ENCODE data around the gene TAB2. TPM values are rescaled to one million over a fixed set of nuclear protein-coding genes. Genes with fewer than 3 reads are reported as not detected.

Gene TAB2
- total RNA-seq, 6 donors from 2014 or later: 46.5 to 99.5 (median 52.7) TPM

DNA sequence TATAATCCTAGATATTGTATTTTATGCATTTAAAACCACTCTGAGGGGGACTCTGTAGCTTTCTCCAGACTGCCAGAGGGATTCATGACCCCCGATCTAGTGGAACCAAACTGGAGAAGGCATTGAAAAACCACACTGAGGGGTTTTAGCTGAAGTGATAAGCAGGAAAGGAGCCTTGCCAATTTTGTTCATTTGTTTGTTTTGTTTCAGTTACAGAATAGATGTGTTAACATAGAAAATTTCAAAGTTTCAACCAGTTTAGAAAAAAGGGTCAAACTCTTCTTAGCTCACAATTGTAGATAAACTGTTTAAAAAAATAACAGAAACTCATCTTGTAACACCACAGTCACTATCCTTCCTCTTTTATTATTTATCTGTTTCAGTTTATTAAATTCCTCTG is 19.8 kb downstream of the TAB2 start:
- no peak for ATAC-seq (ENCODE audit: low FRiP score in 2 of 2)
- Histone ChIP-seq H3K4me1 (peaks cover 48 to 66% (median 58%) of the 10 kb centered on the region in 4 donors), H3K4me3 (no peak overlapping the region), H3K27me3 (no peaks in the 10 kb centered on the region), H3K36me3 (no peaks in the 10 kb centered on the region), H3K27ac (no peak overlapping the region), H3K9me3 (no peaks in the 10 kb centered on the region)
- WGBS, 2 donors: 36 to 58% methylated on average over 1 of the region's 1 CpG
- TF ChIP-seq POLR2A (IDR thresholded peaks at IDR 0.05) (no peak), EP300 (IDR thresholded peaks at IDR 0.05) (no peak), POLR2AphosphoS5 (IDR thresholded peaks at IDR 0.05) (no peak)
- TF ChIP-seq, protein P1, sequence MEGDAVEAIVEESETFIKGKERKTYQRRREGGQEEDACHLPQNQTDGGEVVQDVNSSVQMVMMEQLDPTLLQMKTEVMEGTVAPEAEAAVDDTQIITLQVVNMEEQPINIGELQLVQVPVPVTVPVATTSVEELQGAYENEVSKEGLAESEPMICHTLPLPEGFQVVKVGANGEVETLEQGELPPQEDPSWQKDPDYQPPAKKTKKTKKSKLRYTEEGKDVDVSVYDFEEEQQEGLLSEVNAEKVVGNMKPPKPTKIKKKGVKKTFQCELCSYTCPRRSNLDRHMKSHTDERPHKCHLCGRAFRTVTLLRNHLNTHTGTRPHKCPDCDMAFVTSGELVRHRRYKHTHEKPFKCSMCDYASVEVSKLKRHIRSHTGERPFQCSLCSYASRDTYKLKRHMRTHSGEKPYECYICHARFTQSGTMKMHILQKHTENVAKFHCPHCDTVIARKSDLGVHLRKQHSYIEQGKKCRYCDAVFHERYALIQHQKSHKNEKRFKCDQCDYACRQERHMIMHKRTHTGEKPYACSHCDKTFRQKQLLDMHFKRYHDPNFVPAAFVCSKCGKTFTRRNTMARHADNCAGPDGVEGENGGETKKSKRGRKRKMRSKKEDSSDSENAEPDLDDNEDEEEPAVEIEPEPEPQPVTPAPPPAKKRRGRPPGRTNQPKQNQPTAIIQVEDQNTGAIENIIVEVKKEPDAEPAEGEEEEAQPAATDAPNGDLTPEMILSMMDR (IDR thresholded peaks at IDR 0.05): no peak
- no peak for DNase-seq

DNA sequence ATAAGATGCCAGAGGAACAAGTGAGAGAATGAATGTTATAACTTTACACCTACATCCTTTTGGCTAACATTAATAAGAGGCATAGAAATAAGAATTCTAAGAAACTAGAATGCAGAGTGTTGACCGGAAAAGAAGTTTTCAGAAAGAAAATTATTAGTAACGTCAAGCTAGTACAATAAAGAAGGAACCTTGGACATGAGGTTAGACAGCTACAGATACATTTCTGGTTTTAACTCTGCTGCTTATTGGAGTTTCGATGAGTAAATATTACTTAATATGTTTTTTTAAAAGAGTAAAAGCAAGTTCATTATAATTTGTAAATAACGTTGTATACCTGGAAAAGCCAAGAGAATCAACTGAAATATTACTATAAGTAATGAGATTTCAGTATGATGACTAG is 22.7 kb downstream of the TAB2 start:
- Histone ChIP-seq H3K9me3 (no peaks in the 10 kb centered on the region), H3K4me1 (peaks cover 25 to 46% (median 43%) of the 10 kb centered on the region in 4 donors), H3K4me3 (no peak overlapping the region), H3K36me3 (no peaks in the 10 kb centered on the region), H3K27ac (no peak overlapping the region), H3K27me3 (no peaks in the 10 kb centered on the region)
- no peak for TF ChIP-seq POLR2A (IDR thresholded peaks at IDR 0.05)
- no peak for ATAC-seq (ENCODE audit: low FRiP score in 2 of 2)
- no peak for DNase-seq
- 78 to 79% methylated on average over 4 of the region's 4 CpGs for WGBS, 2 donors

DNA sequence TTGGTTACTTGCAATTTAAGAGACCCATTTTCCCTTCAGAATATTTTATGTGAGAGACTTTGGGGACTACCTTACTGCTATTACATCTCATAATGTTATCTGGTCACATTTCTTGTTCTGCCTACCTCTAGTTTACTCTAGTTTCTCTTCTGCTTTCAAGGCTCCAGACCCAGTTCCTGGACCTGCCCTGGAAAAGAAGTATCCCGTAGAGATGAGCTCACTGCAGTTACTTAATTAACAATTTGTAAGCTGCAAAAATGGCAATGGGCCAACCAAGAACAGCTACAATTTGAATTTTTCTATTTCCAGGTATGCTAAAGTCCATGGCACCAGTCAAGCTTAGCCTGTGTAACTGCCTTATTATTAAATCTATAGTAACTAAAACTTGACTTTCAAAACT is 25.0 kb downstream of the TAB2 start:
- ATAC-seq (ENCODE audit: low FRiP score in 2 of 2) (peak in 1 of 2 donors; percentile 65), DNase-seq (no peak)
- Histone ChIP-seq H3K4me1 (peaks cover 3 to 23% (median 21%) of the 10 kb centered on the region in 4 donors), H3K36me3 (no peaks in the 10 kb centered on the region), H3K27me3 (no peaks in the 10 kb centered on the region), H3K4me3 (no peak overlapping the region), H3K27ac (no peak overlapping the region), H3K9me3 (no peaks in the 10 kb centered on the region)
- TF ChIP-seq, protein P1 (IDR thresholded peaks at IDR 0.05): no peak
- TF ChIP-seq POLR2A (IDR thresholded peaks at IDR 0.05) (no peak), EP300 (IDR thresholded peaks at IDR 0.05) (no peak), POLR2AphosphoS5 (IDR thresholded peaks at IDR 0.05) (no peak)
- 25 to 67% methylated on average over 1 of the region's 1 CpG for WGBS, 2 donors

DNA sequence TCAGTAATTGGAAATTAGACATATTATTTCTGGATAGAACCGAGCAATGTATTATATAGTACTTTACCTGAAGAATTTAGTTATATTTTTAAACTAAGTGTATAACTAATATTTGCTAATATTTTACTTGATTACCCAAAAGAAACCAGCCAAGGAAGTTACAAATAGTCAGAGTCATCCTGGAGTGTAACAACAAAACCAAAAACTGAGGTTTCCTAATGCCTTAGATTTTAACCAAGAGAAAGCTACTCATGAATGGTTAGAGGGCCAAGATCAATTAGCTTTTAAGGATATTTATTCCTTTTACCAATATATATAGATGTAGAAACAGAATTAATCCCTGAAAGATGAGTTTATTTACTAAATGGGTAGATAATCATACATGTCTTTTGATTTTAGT is 26.0 kb downstream of the TAB2 start:
- no peak overlapping the region for H3K27ac ChIP-seq
- H3K27me3 ChIP-seq: no peaks in the 10 kb centered on the region
- peaks cover 3 to 21% (median 14%) of the 10 kb centered on the region in 4 donors for H3K4me1 ChIP-seq
- ATAC-seq (ENCODE audit: low FRiP score in 2 of 2) (no peak), DNase-seq (no peak)
- H3K4me3 ChIP-seq: no peak overlapping the region
- H3K9me3 ChIP-seq: no peaks in the 10 kb centered on the region
- H3K36me3 ChIP-seq: no peaks in the 10 kb centered on the region
- WGBS, 2 donors: 87 to 88% methylated on average over 1 of the region's 1 CpG
- TF ChIP-seq POLR2AphosphoS5 (IDR thresholded peaks at IDR 0.05): no peak
- TF ChIP-seq, protein P1 (IDR thresholded peaks at IDR 0.05): no peak
- no peak for TF ChIP-seq EP300 (IDR thresholded peaks at IDR 0.05)
- TF ChIP-seq POLR2A (IDR thresholded peaks at IDR 0.05): no peak

DNA sequence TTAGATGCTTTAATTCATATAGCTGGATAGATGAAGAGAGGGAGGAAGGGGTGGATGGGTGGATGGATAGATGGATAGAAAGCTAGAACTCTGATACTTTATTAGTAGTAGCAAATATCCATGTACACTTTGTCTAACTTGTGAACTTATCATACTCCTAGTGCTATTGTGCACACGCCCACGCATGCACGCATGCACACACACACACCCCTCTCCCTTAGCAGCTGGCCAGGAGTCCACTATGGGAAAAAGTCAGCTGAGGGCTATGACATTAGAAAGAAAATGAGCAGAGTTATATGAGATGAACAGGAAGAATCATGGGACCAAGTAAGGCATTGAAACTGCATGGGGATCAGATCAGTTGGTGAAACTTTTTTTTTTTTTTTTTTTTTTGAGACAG is 28.6 kb downstream of the TAB2 start:
- ATAC-seq (ENCODE audit: low FRiP score in 2 of 2): no peak
- no peaks in the 10 kb centered on the region for H3K27me3 ChIP-seq

More for the DNA sequence above, 28.6 kb downstream of the TAB2 start:
- DNase-seq: no peak
- H3K36me3 ChIP-seq: no peaks in the 10 kb centered on the region
- no peaks in the 10 kb centered on the region for H3K9me3 ChIP-seq
- TF ChIP-seq, protein P1 (IDR thresholded peaks at IDR 0.05): no peak
- TF ChIP-seq POLR2AphosphoS5 (IDR thresholded peaks at IDR 0.05): no peak
- H3K27ac ChIP-seq: no peak overlapping the region
- no peak overlapping the region for H3K4me3 ChIP-seq
- 92 to 97% methylated on average over 3 of the region's 3 CpGs for WGBS, 2 donors
- peaks cover 3 to 14% (median 14%) of the 10 kb centered on the region in 4 donors for H3K4me1 ChIP-seq
